ENCODE results near the gene PUSL1.

GRCh38 chr1:1348420-1349255 lies 40.2 kb downstream of the PUSL1 start:
- TF ChIP-seq RFX5 (IDR thresholded peaks at IDR 0.05; ENCODE audit: low read depth, low read length), result no peak
- TF ChIP-seq CTCF (conservative IDR thresholded peaks at IDR 0.05; ENCODE audit: low read depth, low read length), result no peak
- TF ChIP-seq POLR2A (IDR thresholded peaks at IDR 0.05; ENCODE audit: low read depth, low read length), result no peak
- no peak for TF ChIP-seq CEBPB (IDR thresholded peaks at IDR 0.05; ENCODE audit: low read depth, low read length)
- TF ChIP-seq RCOR1 (IDR thresholded peaks at IDR 0.05; ENCODE audit: insufficient replicate concordance, low read length), result no peak
- no peak for TF ChIP-seq FOS (IDR thresholded peaks at IDR 0.05; ENCODE audit: low read depth, low read length)
- TF ChIP-seq MXI1 (IDR thresholded peaks at IDR 0.05; ENCODE audit: borderline replicate concordance, low read depth, low read length), result peak; percentile 59; the same call in 1 of the 2 replicates
- no peak for TF ChIP-seq RAD21 (IDR thresholded peaks at IDR 0.05; ENCODE audit: low read length)
- TF ChIP-seq SMC3 (IDR thresholded peaks at IDR 0.05; ENCODE audit: low read depth, low read length), result no peak
- TF ChIP-seq MAFK (IDR thresholded peaks at IDR 0.05; ENCODE audit: low read depth, low read length), result no peak
- no peak for TF ChIP-seq CHD1 (IDR thresholded peaks at IDR 0.05; ENCODE audit: low read depth, low read length)
